ENCODE measurements around the gene NAXD.

DNA sequence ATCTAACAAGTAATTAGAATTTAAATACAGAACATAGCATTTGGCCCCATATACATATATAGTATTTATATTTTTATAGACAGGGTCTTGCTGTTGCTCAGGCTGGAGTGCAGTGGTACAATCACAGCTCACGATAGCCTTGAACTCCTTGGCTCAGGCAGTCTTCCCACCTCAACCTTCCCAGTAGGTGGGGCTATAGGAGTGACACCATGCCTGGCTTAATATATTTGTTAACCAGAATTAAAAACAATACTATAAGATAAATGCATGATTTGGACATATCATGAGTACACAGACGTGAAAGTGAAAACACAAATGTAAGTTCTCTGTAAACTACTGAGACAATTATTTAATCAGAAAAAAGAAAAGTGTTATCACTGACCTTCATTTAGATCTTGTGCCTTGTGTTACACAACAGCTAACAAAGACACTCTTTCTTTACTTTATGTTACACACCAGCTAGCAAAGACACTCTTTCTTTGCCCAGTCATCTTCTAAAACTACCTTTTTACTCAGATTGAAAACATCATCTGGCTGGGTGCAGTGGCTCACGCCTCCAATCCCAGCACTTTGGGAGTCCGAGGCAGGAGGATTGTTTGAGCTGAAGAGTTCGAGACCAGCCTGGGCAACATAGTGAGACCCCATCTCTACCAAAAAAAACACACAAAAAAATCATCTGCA lies 68.0 kb downstream of the NAXD start:
- peak; percentile 67 for TF ChIP-seq CTCF (IDR thresholded peaks at IDR 0.05; ENCODE audit: insufficient read depth, low read depth, low read length)
- TF ChIP-seq EZH2 (IDR thresholded peaks at IDR 0.05; ENCODE audit: insufficient read depth, low read length), result no peak
